GM21528 (cell line): Measurements from ENCODE around the gene TTC39A.
A peak's percentile ranks its signal among the peaks of the same experiment; 100 is the strongest.
"Not testable (repeated sequence)": the region's sequence is repeated elsewhere in the genome, so short reads cannot be mapped to it uniquely, and the experiment has no call there.

ENCODE experiments used
- ATAC-seq: cut with Tn5 transposase; IDR thresholded peaks from one replicate; pipeline ENCODE4 v1.9.1; 2021; ENCODE audit warnings: mild to moderate bottlenecking, moderate library complexity; ENCODE audit not compliant: unreplicated experiment, low FRiP score

The TTC39A gene

DNA sequence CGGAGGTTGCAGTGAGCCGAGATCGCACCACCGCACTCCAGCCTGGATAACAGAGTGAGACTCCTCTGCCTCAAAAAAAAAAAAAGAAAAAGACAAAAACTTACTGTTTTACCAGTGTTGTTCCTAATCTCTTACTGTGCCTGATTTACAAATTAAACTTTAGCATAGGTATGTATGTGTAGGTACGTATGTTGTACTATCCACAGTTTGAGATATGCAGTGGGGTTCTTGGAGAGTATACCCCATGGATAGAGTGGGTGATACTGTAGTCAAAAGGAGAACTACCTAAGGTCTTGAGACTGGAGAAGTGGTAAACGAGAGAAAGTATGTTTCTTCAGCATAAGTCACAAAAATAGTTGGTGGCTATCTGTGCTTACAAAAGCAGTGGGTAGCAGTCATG, 55.7 kb downstream of the TTC39A start:
- ATAC-seq = no peak

DNA sequence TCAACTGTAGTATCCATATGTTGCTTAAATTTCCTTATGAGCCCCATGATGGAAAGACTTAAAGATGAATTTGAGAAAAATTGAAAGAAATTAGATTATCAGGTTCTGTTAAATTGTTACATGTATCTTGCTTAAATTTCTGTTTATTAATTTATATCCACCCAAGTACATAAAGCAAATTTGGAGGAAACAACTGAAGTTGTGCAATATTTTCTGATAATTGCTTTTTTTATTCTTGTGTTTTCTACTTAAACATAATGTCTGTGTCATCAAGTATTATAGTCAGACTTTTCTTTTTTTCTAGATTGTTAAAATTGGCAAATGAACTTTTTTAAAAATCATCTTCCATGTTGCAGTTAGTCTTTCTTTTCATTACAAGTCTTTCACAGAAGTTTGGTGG, 57.4 kb downstream of the TTC39A start:
- ATAC-seq = no peak

DNA sequence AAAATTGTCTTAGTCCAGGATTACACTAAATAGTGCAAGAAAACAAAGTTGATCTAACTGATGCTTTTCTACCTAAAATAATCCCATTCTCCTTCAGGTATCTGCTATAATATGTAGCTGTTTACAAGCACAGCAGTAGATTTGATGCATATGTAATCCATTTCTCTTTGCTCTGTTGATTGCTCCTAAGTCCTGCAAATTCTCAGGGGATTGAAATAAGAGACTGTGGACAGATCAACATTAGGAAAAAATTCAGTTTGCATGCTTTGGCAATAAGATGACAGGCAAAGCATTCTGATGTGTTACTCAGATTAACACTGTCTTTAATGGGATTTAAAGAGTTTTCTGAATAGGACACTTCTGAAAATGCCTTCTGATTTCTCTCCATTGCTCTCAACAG, 59.6 kb downstream of the TTC39A start:
- no peak for ATAC-seq

DNA sequence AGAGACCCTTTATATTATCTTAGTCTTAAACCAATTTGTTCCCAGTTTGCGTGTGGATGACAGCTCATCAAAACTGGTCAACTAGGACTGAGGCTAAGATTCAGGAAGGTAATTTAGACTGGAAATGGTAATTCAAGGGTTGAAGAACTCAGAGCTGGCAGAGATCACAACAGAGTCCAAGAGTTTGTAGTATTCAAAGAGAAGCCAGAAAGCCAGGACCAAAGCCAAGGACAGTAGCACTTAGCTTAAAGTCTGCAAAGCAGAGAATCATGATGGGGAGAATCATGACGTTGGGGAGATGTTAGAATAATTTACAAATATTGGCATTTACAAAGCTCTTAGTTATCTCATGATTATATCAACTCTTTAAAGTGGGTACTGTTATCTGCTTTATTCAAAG, 61.7 kb downstream of the TTC39A start:
- ATAC-seq = no peak

DNA sequence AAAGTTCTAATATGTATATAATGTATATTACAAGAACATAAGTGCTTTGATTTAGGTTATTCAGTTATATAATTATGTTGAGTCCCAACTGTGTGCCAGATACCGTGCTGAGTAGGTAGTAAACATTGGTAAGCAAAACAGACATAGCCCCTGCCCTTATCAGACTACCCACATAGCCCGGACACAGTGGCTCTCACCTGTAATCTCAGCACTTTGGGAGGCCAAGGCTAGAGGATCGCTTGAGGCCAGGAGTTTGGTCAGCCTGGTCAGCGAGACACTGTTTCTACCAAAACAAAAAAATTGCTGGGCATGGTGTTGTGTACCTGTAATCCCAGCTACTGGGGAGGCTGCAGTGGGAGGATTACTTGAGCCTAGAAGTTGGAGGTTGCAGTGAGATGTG, 63.6 kb downstream of the TTC39A start:
- no peak for ATAC-seq

DNA sequence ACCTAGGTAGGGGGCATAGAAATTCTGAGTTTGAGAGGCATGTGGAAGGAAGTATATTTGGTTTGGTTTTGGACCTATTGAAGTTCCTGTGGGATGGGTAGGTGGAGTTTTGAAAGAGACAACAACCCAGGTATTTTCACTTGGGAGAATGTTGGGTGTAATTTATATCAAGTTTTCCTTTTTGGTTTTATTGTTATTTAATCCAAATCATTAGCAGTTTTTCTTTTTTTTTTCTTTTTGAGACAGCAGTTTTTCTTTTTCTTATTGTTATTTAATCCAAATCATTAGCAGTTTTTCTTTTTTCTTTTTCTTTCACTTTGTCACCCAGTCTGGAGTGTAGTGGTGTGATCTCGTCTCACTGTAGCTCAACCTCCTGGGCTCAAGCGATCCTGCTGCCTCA, 64.2 kb downstream of the TTC39A start:
- no peak for ATAC-seq

DNA sequence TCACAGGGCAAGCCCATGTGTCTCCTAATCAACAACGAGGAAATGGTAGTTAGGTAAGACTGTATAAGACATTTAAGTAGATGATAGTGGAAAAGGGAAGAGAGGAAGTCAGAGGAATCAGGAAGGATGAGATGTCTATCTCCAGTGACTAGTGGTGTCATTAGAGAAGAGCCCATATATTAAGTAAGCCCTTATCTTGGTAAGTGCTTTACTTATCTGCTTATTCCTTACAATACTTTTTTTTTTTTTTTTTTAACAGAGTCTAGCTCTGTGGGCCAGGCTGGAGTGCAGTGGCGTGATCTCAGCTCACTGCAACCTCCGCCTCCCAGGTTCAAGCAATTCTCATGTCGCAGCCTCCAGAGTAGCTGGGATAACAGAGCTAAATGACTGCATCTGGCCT, 64.7 kb downstream of the TTC39A start:
- ATAC-seq = no peak

DNA sequence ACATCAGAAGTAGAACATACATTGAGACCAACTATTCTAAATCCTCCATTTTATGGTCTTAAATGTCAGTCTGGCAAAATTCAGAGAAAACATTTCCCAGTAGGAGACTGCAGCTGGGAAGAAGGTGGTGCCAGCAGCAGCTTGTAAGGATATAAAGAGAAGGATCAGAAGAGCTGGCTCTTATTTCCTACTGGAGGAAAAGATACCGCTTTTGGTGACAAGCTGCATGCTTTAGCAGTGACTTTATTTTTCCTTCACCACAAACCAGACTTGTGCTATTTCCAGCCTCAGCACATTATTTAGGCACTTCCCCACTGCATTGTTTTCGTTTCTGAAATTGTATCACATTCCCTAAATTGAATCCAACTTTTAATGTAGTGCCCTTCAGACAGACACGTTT, 65.9 kb downstream of the TTC39A start:
- no peak for ATAC-seq

DNA sequence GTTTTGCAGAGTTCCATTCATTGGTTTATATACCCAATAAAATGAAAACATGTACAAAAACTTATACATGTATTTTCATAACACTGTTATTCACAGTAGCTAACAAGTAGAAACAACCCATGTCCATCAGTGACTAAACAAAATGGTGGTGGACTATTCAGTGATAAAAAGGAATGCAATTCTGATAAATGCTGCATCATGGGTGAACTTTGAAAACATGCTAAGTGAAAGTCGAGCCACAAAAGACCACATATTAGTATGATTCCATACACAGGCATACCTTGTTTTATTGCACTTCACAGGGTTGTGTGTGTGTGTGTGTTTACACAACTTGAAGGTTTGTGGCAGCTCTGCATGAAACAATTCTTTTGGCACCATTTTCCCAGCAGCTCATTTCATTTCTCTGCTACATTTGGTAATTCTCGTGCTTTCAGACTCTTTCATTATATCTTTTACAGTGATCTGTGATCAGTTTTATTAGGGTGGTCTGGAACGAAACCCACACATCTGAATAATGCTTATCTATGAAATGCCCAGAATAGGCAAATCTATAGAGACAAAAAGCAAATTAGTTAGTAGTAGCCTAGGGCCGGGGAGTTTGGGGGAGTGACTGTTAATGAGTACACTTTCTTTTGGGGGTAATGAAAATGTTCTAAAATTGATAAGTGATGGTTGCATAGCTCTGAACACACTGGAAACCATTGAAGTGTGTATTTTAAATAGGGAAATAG, 67.0 kb downstream of the TTC39A start:
- no peak for ATAC-seq

DNA sequence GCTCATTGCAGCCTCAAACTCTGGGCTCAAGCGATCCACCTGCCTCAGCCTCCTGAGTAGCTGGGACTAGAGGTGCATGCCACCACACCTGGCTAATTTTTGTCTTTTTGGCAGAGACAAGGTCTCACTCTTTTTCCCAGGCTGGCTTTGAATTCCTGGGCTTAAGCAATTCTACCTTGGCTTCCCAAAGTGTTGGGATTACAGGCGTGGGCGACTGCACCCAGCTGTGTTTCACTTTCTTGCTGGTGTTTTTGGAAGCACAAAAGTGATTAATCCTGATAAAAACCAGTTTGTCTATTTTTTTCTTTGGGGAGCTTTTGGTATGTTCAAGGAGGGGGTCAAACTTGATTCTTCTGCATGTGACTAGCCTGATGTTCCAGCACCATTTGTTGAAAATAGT, 75.0 kb downstream of the TTC39A start:
- no peak for ATAC-seq

DNA sequence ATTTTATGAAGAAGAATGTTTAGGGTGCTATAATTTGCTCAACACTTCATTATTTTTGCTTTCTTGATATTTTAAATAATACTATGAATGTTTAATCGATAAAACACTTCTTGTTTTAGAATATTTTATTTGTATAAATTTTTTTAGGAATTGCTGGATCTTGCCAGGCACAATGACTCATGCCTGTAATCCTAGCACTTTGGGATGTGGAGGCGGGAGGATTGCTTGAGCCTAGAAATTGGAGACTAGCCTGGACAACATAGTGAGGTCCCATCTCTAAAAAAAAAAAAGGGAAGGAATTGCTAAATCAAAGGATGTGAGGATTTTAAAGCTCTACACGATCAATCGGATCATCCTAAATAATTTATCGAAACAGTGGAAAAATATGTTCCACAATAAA, 76.7 kb downstream of the TTC39A start:
- no peak for ATAC-seq

DNA sequence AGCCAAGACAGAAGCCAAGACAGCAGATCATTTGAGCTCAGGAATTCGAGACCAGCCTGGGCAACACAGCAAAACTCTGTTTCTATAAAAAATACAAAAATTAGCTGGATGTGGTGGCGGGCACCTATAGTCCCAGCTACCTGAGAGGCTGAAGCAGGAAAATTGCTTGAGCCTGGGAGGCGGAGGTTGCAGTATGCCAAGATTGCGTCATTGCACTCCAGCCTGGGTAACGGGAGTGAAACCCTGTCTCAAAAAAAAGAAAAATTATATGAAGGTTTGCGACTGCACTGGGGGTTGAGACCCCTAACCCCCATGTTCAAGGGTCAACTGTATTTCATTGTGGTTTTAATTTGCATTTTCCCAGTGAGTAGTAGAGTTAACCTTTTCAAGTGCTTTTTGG, 78.0 kb downstream of the TTC39A start:
- no peak for ATAC-seq

DNA sequence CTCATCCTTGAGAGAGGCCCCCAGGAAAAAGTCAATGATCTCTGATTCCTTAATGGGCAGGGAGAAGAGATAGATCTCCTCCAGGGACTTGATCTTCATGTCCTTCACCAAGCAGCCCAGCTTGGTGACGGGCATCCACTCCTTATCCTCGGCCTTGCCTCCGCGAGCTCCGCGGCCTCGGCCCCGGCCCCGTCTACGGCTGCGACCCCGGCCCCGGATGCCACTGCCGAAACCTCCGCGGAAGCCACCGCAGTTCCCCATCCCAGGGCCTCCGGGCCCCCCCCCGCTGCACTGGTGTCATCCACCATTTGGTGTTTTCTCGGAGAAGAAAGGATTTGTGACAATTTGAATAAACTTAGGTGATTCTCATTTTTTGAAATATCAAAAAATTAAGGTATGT, 79.2 kb downstream of the TTC39A start:
- ATAC-seq = not testable (repeated sequence)

DNA sequence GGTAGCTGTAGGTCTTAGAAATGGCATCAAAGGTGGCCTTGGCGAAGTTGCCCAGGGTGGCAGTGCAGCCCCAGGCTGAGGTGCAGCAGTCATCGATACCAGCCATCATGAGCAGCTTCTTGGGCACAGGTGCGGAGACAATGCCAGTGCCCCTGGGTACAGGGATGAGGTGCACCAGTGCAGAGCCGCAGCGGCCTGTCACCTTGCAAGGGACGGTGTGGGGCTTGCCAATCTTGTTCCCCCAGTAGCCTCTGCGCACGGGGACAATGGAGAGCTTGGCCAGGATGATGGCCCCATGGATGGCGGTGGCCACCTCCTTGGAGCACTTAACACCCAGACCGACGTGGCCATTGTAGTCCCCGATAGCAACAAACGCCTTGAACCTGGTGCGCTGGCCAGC, 79.6 kb downstream of the TTC39A start:
- not testable (repeated sequence) for ATAC-seq

DNA sequence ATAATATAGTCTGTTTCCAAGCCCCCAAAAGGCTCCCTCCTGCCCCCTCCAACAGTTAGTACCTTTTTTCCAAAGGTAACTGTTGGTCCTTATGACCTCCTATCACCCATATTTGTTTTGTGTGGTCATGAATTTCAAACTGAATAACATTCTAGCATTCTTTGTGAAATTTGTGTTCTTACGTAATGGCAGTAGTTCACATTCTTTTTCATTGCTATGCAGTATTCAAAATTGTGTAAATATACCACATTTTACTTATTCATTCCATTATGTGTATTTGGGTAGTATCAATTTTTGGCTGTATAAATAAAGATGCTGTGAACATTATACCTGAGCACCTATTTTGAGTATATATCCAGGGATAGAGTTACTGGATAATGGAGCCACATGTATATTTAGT, 80.9 kb downstream of the TTC39A start:
- no peak for ATAC-seq

DNA sequence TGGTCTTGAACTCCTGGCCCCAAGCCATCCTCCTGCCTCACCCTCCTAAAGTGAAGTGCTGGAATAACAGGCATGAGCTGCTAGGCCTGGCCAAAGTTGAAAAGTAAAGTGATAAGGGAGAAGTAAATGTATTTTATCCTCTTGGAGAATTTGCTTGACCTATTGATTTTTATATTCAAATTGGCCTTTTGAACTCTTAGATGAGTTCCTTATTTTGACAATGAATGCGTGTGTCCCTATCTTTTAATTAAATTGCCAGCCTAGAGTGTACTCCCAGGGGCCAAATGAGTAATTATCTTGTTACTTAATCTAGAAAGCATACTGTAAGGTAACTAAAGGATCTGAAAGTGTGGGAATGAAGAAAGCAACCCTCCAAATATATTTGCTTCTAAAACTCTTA, 82.9 kb downstream of the TTC39A start:
- ATAC-seq = no peak

DNA sequence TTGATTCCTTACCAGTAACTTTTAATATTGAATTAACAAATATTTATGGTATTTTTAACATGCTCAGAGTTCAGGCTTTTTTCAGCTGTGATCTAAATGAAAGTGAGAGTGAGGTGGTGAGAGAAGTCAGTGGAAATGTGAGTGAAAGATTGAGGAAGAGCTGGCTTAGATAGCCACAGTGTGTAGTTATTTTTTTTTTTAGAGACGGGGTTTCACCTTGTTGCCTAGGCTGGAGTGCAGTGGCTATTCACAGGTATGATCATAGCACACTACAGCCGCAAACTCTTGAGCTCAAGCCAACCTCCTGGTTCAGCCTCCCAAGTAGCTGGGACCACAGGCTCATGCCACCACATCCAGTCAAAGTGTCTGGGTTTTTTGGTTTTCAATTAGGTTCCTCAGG, 83.3 kb downstream of the TTC39A start:
- peak; percentile 77 for ATAC-seq

DNA sequence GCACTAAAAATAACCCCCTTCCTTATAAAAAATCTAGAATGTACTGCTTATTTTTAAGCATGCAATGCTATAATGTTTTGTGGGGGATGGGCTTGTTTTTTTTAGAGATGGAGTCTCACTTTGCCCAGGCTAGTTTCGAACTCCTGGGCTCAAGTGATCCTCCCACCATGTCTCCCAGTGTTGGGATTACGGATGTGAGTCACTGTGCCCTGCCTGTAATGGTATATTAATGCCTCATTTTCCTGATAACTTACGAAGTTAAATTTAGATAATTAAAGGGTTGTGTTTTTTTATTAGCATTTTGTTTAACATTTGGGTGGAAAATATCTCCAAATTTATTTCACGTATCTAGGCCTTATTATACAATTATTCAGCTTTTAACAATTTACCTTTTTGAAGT, 87.8 kb downstream of the TTC39A start:
- ATAC-seq = no peak

DNA sequence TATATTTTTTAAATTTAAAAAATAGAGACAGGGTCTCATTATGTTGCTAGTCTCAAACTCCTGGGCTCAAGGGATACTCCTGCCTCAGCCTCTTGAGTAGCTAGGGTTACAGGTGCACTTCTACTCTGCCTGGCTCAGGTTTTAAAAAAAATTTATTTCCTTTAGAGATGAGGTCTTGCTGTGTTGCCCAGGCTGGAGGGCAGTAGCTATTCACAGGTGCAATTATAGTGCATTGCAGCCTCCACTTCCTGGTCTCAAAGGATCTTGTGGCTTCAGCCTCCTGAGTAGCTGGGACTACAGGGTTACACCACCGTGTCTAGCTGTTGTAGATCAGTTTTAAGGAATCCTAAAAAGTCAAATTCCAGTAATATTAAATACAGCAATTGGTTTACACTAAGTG, 89.2 kb downstream of the TTC39A start:
- no peak for ATAC-seq

DNA sequence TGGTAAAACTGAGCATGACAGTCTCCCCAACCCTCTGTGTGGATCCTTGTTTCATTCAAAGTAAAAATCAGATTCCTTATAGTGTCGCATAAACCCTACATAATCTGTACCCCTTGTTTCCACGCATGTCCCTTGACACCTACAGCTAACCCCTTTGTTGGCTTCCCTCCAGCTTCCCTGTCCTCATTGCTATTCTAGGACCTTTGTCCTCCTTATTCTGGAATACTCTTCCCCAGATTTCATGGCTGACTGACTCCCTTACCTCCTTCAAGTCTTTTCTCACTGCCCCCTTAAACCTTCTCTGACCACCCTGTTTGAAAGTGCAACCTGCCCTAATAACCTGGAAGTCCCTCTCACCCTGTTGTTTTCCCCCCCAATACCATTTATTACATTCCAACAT, 90.3 kb downstream of the TTC39A start:
- ATAC-seq = no peak

DNA sequence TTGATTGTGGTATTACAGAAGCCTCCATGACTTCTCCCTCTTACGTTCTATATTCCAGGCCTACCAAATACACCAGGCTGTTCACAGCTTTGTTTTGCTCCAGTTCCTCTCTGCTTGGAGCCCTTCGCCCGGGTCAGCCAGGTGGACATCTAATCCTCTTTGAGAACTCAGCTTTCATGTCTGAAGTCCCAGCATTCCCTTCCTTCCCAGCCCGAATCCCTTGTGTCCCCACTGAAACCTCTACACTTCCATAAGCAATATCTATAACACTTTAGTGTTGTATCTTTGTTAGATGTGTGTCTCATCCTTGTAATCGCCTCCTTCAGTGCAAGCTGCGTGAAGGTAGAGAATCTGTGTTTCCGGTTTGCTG, 92.3 kb downstream of the TTC39A start:
- ATAC-seq = no peak

DNA sequence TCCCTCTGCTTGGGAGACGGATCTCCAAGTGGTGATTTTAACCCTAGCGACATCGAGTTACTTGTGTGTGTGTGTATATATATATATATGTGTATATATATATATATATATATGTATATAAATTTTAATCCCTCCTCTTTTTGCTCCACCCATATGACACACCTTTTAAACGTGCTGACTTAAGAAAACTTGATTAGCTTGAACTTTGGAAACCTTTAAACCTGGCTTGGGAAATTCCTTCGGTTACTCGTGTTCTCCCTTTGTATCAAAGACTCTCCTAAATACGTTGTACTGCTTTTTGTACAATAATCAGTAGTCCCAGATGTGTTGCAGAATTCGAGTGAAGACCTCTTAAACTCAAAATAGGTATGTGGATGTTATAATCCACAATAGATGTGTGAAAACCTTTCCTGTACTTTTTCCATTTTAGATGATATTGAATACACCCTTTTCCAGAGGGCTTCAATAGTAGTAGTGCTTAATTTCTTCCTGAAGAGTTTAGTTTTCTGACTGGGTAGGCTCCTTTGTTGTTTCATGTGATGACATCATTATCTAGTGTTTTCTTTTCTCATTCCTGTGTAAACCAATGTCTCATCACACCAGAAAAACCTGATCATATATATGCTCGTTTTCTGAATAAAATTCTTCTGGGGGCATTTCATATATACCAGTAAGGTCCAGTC, 92.9 kb downstream of the TTC39A start:
- ATAC-seq = no peak
